SK-N-SH (cell line): ENCODE data around the gene ZNF496. TPM values are rescaled to one million over a fixed set of nuclear protein-coding genes. Genes with fewer than 3 reads are reported as not detected.

Source experiments
- CTCF ChIA-PET: fragments of 300-600, 350-600 bp; formaldehyde crosslinking; extraction: SDS; loops from one replicate; lab custom pipeline; 2021; lab: Yijun Ruan, JAX
- POLR2A ChIA-PET: fragments of 350-600 bp; sonication (Branson Sonifier 250); formaldehyde crosslinking; extraction: SDS; loops from one replicate; lab custom pipeline; 2020; ENCODE audit warnings: antibody characterized with exemption, inconsistent platforms; lab: Yijun Ruan, JAX
- DNase-seq: peaks from one replicate; pipeline ENCODE4 v3.0.0; 2012
- H2AFZ ChIP-seq: fragments of 200-600 bp; sonication (generic); 2 replicates; pipeline ENCODE4 v1.8.1; 2016; ENCODE audit warnings: antibody characterized with exemption, mild to moderate bottlenecking, low read depth
- H3F3A ChIP-seq: fragments of 200-600 bp; sonication (generic); replicated peaks from 2 replicates; pipeline ENCODE3; 2016; ENCODE audit warnings: antibody characterized with exemption, mild to moderate bottlenecking; ENCODE audit not compliant: insufficient read depth
- H3K27ac ChIP-seq, 2 experiments: fragments of 200-500 bp in 1 of 2; fragments of 200-600 bp in 1 of 2; sonication (Bioruptor generic) in 1 of 2; sonication (generic), shearing (Covaris generic) in 1 of 2; 2 replicates each; pipeline versions ENCODE4 v1.5.1 to v1.6.1; 2014 to 2016; ENCODE audit warnings: low read depth in 2 of 2, inconsistent platforms in 1 of 2, low read length in 1 of 2, mild to moderate bottlenecking in 1 of 2, mixed read lengths in 1 of 2
- H3K27me3 ChIP-seq: fragments of 200-600 bp; sonication (generic), shearing (Covaris generic); 2 replicates; pipeline ENCODE4 v1.6.1; 2016; ENCODE audit warnings: mixed run types; ENCODE audit not compliant: insufficient read depth
- H3K36me3 ChIP-seq, 2 experiments: fragments of 200-500 bp in 1 of 2; fragments of 200-600 bp in 1 of 2; sonication (Bioruptor generic) in 1 of 2; sonication (generic) in 1 of 2; replicated peaks in 1 of 2; 2 replicates each; pipeline versions ENCODE3 to v1.5.1; 2014 to 2016; ENCODE audit warnings: low read length in 1 of 2, mild to moderate bottlenecking in 1 of 2; ENCODE audit not compliant: insufficient read depth in 2 of 2, control insufficient read depth in 1 of 2
- H3K4me1 ChIP-seq, 2 experiments: fragments of 200-500 bp in 1 of 2; fragments of 200-600 bp in 1 of 2; sonication (Bioruptor generic) in 1 of 2; sonication (generic), shearing (Covaris generic) in 1 of 2; 2 replicates each; pipeline versions ENCODE4 v1.5.1 to v1.6.1; 2014 to 2016; ENCODE audit warnings: low read depth in 1 of 2, low read length in 1 of 2, mixed run types in 1 of 2; ENCODE audit not compliant: insufficient read depth in 2 of 2, control insufficient read depth in 1 of 2
- H3K4me2 ChIP-seq: fragments of 200-600 bp; sonication (generic), shearing (Covaris generic); 2 replicates; pipeline ENCODE4 v1.6.1; 2017; ENCODE audit warnings: mixed run types
- H3K4me3 ChIP-seq, 2 experiments: fragments of 200-500 bp in 1 of 2; fragments of 200-600 bp in 1 of 2; sonication (Bioruptor generic) in 1 of 2; sonication (generic), shearing (Covaris generic) in 1 of 2; 2 replicates each; pipeline versions ENCODE4 v1.5.1 to v1.8.1; 2014 to 2016; ENCODE audit warnings: low read depth in 2 of 2, inconsistent platforms in 1 of 2, low read length in 1 of 2, mild to moderate bottlenecking in 1 of 2, mixed read lengths in 1 of 2, moderate library complexity in 1 of 2
- H3K79me2 ChIP-seq: fragments of 200-600 bp; sonication (generic); 2 replicates; pipeline ENCODE4 v1.8.1; 2017; ENCODE audit warnings: mild to moderate bottlenecking; ENCODE audit not compliant: insufficient read depth
- H3K9ac ChIP-seq: fragments of 200-600 bp; sonication (generic); 2 replicates; pipeline ENCODE4 v1.6.1; 2017; ENCODE audit warnings: mixed run types
- H3K9me2 ChIP-seq: fragments of 200-600 bp; sonication (generic); 2 replicates; pipeline ENCODE4 v1.6.1; 2017; ENCODE audit warnings: mixed run types
- H3K9me3 ChIP-seq: fragments of 200-600 bp; sonication (generic); 2 replicates; pipeline ENCODE4 v1.6.1; 2017; ENCODE audit warnings: mixed run types, mild to moderate bottlenecking, moderate library complexity
- H4K20me1 ChIP-seq: fragments of 200-600 bp; sonication (generic); 2 replicates; pipeline ENCODE4 v1.6.1; 2017; ENCODE audit warnings: mild to moderate bottlenecking, mixed run types; ENCODE audit not compliant: insufficient read depth
- EZH2phosphoT487 ChIP-seq: fragments of 200-600 bp; sonication (generic); IDR thresholded peaks from 2 replicates; pipeline ENCODE4 v1.6.1; 2017; ENCODE audit warnings: low read depth, mixed run types, mild to moderate bottlenecking, antibody characterized with exemption, moderate library complexity, borderline replicate concordance
- FOSL2 ChIP-seq: IDR thresholded peaks from 2 replicates; pipeline ENCODE4 v1.4.0; 2012; ENCODE audit warnings: low read depth, mild to moderate bottlenecking, moderate library complexity, borderline replicate concordance
- FOXJ3 ChIP-seq: sonication (generic); formaldehyde crosslinking; IDR thresholded peaks from 2 replicates; pipeline ENCODE4 v1.5.1; 2020; ENCODE audit warnings: mild to moderate bottlenecking, missing genetic modification reagents
- JUND ChIP-seq: IDR thresholded peaks from 2 replicates; pipeline ENCODE4 v1.4.0; 2012
- MEF2A ChIP-seq: IDR thresholded peaks from 2 replicates; pipeline ENCODE4 v1.4.0; 2012; ENCODE audit warnings: low read depth, borderline replicate concordance
- RAD21 ChIP-seq: IDR thresholded peaks from 2 replicates; pipeline ENCODE4 v1.6.1; 2012; ENCODE audit warnings: mild to moderate bottlenecking, low read length
- RXRA ChIP-seq: IDR thresholded peaks from 2 replicates; pipeline ENCODE4 v1.4.0; 2012; ENCODE audit warnings: low read depth, mild to moderate bottlenecking, borderline replicate concordance
- SIN3A ChIP-seq: IDR thresholded peaks from 2 replicates; pipeline ENCODE4 v1.6.1; 2012; ENCODE audit warnings: low read depth, mild to moderate bottlenecking, low read length, moderate library complexity, borderline replicate concordance
- SMC3 ChIP-seq: IDR thresholded peaks from 2 replicates; pipeline ENCODE4 v1.6.1; 2012; ENCODE audit warnings: low read depth, low read length, improper control_type of control experiment
- TAF1 ChIP-seq: IDR thresholded peaks from 2 replicates; pipeline ENCODE4 v1.6.1; 2012; ENCODE audit warnings: low read depth, mild to moderate bottlenecking, low read length, moderate library complexity, borderline replicate concordance
- TCF12 ChIP-seq: IDR thresholded peaks from 2 replicates; pipeline ENCODE4 v1.4.0; 2012
- TEAD4 ChIP-seq: IDR thresholded peaks from 2 replicates; pipeline ENCODE4 v1.4.0; 2012; ENCODE audit warnings: mild to moderate bottlenecking, borderline replicate concordance; ENCODE audit not compliant: insufficient read depth
- YY1 ChIP-seq: IDR thresholded peaks from 2 replicates; pipeline ENCODE4 v1.4.0; 2012; ENCODE audit warnings: low read depth, mild to moderate bottlenecking
- WGBS: methylation state at CpG from one replicate; pipeline ENCODE4 v1.1.6; 2017; ENCODE audit warnings: low lambda C conversion rate; 5-methylcytosine and 5-hydroxymethylcytosine counted together
- polyA plus RNA-seq, 3 experiments: library from polyadenylated mRNA; depleted of rRNA; stranded (reverse); fragments of >200 nt; gene quantifications; 2 replicates each; pipeline ENCODE4 v1.2.3, GENCODE V29; 2012
- TF ChIP-seq, protein P1 (sequence below): IDR thresholded peaks from 2 replicates; pipeline ENCODE4 v1.4.0; 2012; ENCODE audit warnings: low read depth, borderline replicate concordance
- TF ChIP-seq, protein P2 (sequence below): IDR thresholded peaks from 2 replicates; pipeline ENCODE4 v1.4.0; 2012; ENCODE audit warnings: low read depth, borderline replicate concordance
- TF ChIP-seq, protein P3 (sequence below): IDR thresholded peaks from 2 replicates; pipeline ENCODE4 v1.6.1; 2012; ENCODE audit warnings: mild to moderate bottlenecking, low read depth, low read length, moderate library complexity
- TF ChIP-seq, protein P4 (sequence below): fragments of 150-350 bp; IDR thresholded peaks from 2 replicates; pipeline ENCODE4 v1.6.1; 2016; ENCODE audit warnings: mild to moderate bottlenecking, low read depth, low read length

The ZNF496 gene
- polyA plus RNA-seq, 1 of the 3 experiments (the other 2 are of a cell fraction): 23.2 TPM

DNA sequence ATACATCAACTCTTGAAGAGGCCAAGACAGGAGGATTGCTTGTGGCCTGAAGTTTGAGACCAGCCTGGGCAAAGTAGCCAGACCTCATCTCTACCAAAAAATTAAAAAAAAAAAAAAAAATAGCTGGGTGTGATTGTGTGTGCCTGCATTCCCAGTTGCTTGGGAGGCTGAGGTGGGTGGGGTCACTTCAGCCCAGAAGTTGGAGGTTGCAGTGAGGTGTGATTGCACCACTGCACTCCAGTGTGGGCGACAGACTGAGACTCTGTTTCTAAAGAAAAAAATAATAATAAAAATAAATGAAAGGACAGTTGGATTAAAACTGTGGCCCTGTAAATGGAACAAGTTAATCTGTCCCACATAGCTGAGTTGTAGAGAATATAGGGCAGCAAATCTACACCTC, 18.9 kb upstream of the ZNF496 start:
- Histone ChIP-seq H3K27me3 (no peaks in the 10 kb centered on the region), H3K79me2 (no peaks in the 10 kb centered on the region), H3F3A (no peaks in the 10 kb centered on the region), H3K27ac (no peak overlapping the region), H3K4me2 (no peak overlapping the region), H2AFZ (no peak overlapping the region), H3K4me3 (no peak overlapping the region), H3K36me3 (no peaks in the 10 kb centered on the region), H3K4me1 (no peaks in the 10 kb centered on the region), H4K20me1 (no peaks in the 10 kb centered on the region), H3K9me2 (no peaks in the 10 kb centered on the region), H3K9ac (no peak overlapping the region), H3K9me3 (no peaks in the 10 kb centered on the region)
- no peak for DNase-seq
- CTCF ChIA-PET: interaction anchor here (1.0 to 2.2 kb wide), 2 partner anchors 19 to 22 kb away, joined by 3 to 8 read pairs; no protein-coding TSS in a partner anchor
- no peak for TF ChIP-seq RXRA
- TF ChIP-seq, protein P1, sequence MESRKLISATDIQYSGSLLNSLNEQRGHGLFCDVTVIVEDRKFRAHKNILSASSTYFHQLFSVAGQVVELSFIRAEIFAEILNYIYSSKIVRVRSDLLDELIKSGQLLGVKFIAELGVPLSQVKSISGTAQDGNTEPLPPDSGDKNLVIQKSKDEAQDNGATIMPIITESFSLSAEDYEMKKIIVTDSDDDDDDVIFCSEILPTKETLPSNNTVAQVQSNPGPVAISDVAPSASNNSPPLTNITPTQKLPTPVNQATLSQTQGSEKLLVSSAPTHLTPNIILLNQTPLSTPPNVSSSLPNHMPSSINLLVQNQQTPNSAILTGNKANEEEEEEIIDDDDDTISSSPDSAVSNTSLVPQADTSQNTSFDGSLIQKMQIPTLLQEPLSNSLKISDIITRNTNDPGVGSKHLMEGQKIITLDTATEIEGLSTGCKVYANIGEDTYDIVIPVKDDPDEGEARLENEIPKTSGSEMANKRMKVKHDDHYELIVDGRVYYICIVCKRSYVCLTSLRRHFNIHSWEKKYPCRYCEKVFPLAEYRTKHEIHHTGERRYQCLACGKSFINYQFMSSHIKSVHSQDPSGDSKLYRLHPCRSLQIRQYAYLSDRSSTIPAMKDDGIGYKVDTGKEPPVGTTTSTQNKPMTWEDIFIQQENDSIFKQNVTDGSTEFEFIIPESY: no peak
- TF ChIP-seq, protein P2, sequence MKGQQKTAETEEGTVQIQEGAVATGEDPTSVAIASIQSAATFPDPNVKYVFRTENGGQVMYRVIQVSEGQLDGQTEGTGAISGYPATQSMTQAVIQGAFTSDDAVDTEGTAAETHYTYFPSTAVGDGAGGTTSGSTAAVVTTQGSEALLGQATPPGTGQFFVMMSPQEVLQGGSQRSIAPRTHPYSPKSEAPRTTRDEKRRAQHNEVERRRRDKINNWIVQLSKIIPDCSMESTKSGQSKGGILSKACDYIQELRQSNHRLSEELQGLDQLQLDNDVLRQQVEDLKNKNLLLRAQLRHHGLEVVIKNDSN: no peak
- TF ChIP-seq, protein P3, sequence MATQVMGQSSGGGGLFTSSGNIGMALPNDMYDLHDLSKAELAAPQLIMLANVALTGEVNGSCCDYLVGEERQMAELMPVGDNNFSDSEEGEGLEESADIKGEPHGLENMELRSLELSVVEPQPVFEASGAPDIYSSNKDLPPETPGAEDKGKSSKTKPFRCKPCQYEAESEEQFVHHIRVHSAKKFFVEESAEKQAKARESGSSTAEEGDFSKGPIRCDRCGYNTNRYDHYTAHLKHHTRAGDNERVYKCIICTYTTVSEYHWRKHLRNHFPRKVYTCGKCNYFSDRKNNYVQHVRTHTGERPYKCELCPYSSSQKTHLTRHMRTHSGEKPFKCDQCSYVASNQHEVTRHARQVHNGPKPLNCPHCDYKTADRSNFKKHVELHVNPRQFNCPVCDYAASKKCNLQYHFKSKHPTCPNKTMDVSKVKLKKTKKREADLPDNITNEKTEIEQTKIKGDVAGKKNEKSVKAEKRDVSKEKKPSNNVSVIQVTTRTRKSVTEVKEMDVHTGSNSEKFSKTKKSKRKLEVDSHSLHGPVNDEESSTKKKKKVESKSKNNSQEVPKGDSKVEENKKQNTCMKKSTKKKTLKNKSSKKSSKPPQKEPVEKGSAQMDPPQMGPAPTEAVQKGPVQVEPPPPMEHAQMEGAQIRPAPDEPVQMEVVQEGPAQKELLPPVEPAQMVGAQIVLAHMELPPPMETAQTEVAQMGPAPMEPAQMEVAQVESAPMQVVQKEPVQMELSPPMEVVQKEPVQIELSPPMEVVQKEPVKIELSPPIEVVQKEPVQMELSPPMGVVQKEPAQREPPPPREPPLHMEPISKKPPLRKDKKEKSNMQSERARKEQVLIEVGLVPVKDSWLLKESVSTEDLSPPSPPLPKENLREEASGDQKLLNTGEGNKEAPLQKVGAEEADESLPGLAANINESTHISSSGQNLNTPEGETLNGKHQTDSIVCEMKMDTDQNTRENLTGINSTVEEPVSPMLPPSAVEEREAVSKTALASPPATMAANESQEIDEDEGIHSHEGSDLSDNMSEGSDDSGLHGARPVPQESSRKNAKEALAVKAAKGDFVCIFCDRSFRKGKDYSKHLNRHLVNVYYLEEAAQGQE: no peak
- TF ChIP-seq SIN3A: no peak
- no peak for TF ChIP-seq SMC3
- TF ChIP-seq RAD21: no peak
- no peak for TF ChIP-seq TAF1
- no peak for TF ChIP-seq EZH2phosphoT487
- no peak for TF ChIP-seq MEF2A
- no peak for TF ChIP-seq FOSL2
- no peak for TF ChIP-seq FOXJ3 (CRISPR knock-in tag)
- no peak for TF ChIP-seq JUND
- no peak for TF ChIP-seq TCF12
- TF ChIP-seq YY1: no peak
- TF ChIP-seq, protein P4, sequence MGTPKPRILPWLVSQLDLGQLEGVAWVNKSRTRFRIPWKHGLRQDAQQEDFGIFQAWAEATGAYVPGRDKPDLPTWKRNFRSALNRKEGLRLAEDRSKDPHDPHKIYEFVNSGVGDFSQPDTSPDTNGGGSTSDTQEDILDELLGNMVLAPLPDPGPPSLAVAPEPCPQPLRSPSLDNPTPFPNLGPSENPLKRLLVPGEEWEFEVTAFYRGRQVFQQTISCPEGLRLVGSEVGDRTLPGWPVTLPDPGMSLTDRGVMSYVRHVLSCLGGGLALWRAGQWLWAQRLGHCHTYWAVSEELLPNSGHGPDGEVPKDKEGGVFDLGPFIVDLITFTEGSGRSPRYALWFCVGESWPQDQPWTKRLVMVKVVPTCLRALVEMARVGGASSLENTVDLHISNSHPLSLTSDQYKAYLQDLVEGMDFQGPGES: no peak
- TF ChIP-seq TEAD4: no peak
- POLR2A ChIA-PET: no interaction called here
- 96% methylated on average over 1 of the region's 1 CpG for WGBS
